Measurements from ENCODE around the gene GDF15. TPM values are rescaled to one million over a fixed set of nuclear protein-coding genes. Genes with fewer than 3 reads are reported as not detected.
A peak's percentile ranks its signal among the peaks of the same experiment; 100 is the strongest.
"Not testable (repeated sequence)": the region's sequence is repeated elsewhere in the genome, so short reads cannot be mapped to it uniquely, and the experiment has no call there.

Gene GDF15
- total RNA-seq, 1 donor from 2014 or later: 1.0 TPM

- no peak overlapping the region for H3K4me3 ChIP-seq (ENCODE audit: low read length in 3 of 3)
- H3K27me3 ChIP-seq (ENCODE audit: control insufficient read depth in 3 of 3, insufficient read depth in 3 of 3, low read length in 3 of 3): no peaks in the 10 kb centered on the region
- peaks cover 5 to 14% (median 11%) of the 10 kb centered on the region in 3 donors for H3K4me1 ChIP-seq (ENCODE audit: control insufficient read depth in 3 of 3, insufficient read depth in 3 of 3, low read length in 3 of 3)
- peaks cover 17 to 19% (median 17%) of the 10 kb centered on the region in 3 donors for H3K36me3 ChIP-seq (ENCODE audit: control insufficient read depth in 3 of 3, insufficient read depth in 3 of 3, low read length in 3 of 3)
- H3K27ac ChIP-seq (ENCODE audit: low read depth, low read length): no peak overlapping the region
- no peak overlapping the region for H3K9ac ChIP-seq (ENCODE audit: low read depth in 1 of 3, low read length in 3 of 3)
- H3K9me3 ChIP-seq (ENCODE audit: control insufficient read depth in 3 of 3, low read length in 3 of 3): no peaks in the 10 kb centered on the region
These were observed 22.9 kb upstream of the GDF15 start for GRCh38 chr19:18362934-18363542.

DNA sequence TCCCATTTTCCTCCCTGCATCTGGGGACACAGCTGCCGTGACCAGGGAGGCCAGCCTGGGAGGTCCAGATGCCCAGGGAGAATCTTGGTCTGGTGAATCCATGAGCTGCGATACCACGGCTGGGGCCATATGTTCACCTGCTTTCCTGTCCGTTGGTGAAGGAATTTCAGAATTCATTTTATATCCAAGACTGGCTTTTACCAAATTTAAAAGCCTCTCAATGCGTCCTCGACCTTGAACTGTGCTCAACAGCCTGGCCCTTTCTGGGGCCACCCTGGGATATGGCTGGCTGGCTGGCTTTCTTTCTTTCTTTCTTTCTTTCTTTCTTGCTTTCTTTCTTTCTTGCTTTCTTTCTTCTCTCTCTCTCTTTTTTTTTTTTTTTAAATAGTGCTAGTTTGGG, 22.2 kb upstream of the GDF15 start:
- Histone ChIP-seq H3K36me3 (ENCODE audit: control insufficient read depth in 3 of 3, insufficient read depth in 3 of 3, low read length in 3 of 3) (peaks cover 13 to 19% (median 17%) of the 10 kb centered on the region in 3 donors), H3K27ac (ENCODE audit: low read depth, low read length) (no peak overlapping the region), H3K9ac (ENCODE audit: low read depth in 1 of 3, low read length in 3 of 3) (no peak overlapping the region), H3K4me1 (ENCODE audit: control insufficient read depth in 3 of 3, insufficient read depth in 3 of 3, low read length in 3 of 3) (peaks cover 5 to 14% (median 11%) of the 10 kb centered on the region in 3 donors), H3K27me3 (ENCODE audit: control insufficient read depth in 3 of 3, insufficient read depth in 3 of 3, low read length in 3 of 3) (no peaks in the 10 kb centered on the region), H3K9me3 (ENCODE audit: control insufficient read depth in 3 of 3, low read length in 3 of 3) (no peaks in the 10 kb centered on the region), H3K4me3 (ENCODE audit: low read length in 3 of 3) (no peak overlapping the region)

DNA sequence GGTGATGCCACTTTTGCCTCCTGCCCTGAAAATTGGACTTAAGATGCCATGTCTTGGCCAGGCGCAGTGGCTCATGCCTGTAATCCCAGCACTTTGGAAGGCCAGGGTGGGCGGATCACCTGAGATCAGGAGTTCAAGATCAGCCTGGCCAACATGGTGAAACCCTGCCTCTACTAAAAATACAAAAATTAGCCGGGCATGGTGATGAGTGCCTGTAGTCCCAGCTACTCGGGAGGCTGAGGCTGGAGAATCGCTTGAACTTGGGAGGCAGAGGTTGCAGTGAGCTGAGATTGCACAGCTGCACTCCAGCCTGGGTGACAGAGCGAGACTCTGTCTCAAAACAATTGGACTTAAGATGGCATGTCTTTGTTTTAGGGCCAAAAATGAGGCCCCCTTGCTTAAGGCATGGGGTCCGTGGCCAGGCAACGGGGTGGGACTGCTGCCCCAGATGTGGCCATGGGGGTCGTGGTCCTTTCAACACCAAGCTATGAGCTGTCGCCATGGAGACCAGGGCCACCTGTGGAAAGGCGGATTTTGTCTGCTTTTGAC, 21.6 kb upstream of the GDF15 start:
- not testable (repeated sequence) for H3K9me3 ChIP-seq (ENCODE audit: control insufficient read depth in 3 of 3, low read length in 3 of 3); H3K27me3 ChIP-seq (ENCODE audit: control insufficient read depth in 3 of 3, insufficient read depth in 3 of 3, low read length in 3 of 3)
- Histone ChIP-seq H3K36me3 (ENCODE audit: control insufficient read depth in 3 of 3, insufficient read depth in 3 of 3, low read length in 3 of 3) (peaks cover 13 to 17% (median 17%) of the 10 kb centered on the region in 3 donors), H3K9ac (ENCODE audit: low read depth in 1 of 3, low read length in 3 of 3) (peak overlapping the region in 1 of 3 donors; percentile 62), H3K4me1 (ENCODE audit: control insufficient read depth in 3 of 3, insufficient read depth in 3 of 3, low read length in 3 of 3) (peaks cover 5 to 14% (median 11%) of the 10 kb centered on the region in 3 donors), H3K27ac (ENCODE audit: low read depth, low read length) (peak overlapping the region; percentile 69), H3K4me3 (ENCODE audit: low read length in 3 of 3) (peak overlapping the region in 1 of 3 donors; percentile 13)

DNA sequence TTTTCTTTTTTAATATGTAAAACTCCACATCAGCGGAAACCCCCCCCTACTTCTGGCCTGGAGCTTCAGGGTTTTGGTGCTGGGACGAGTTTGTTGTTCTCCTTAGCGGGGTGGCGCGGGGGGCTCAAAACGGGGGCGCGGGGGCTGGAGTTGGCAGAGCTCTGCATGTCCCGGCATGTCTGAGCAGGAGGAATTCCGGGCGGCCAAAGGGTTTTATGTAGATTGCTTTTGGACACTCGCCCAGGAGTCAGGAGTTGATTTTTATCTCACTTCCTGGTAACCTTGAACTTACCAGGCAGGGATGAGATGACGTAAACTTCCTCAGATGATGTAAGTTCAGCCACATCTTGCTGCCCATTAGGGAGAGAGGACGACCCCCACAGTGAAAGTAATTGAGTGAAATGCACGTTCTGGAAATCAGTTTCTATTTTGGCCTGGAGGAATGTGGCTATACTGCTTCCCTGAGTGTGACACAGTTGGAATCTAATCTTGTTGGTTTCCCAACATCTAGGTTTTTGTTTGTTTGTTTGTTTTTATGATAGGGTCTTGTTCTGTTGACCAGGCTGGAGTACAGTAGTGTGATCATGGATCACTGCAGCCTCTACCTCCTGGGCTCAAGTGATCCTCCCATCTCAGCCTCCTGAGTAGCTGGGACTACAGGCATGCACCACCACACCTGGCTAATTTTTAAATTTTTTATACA, 21.0 kb upstream of the GDF15 start:
- Histone ChIP-seq H3K4me1 (ENCODE audit: control insufficient read depth in 3 of 3, insufficient read depth in 3 of 3, low read length in 3 of 3) (peaks cover 5 to 17% (median 11%) of the 10 kb centered on the region in 3 donors), H3K4me3 (ENCODE audit: low read length in 3 of 3) (peak overlapping the region in 1 of 3 donors; percentile 13), H3K9me3 (ENCODE audit: control insufficient read depth in 3 of 3, low read length in 3 of 3) (no peaks in the 10 kb centered on the region), H3K27ac (ENCODE audit: low read depth, low read length) (peak overlapping the region; percentile 69), H3K27me3 (ENCODE audit: control insufficient read depth in 3 of 3, insufficient read depth in 3 of 3, low read length in 3 of 3) (no peaks in the 10 kb centered on the region), H3K9ac (ENCODE audit: low read depth in 1 of 3, low read length in 3 of 3) (peak overlapping the region in 1 of 3 donors; percentile 62), H3K36me3 (ENCODE audit: control insufficient read depth in 3 of 3, insufficient read depth in 3 of 3, low read length in 3 of 3) (peaks cover 12 to 17% (median 17%) of the 10 kb centered on the region in 3 donors)

DNA sequence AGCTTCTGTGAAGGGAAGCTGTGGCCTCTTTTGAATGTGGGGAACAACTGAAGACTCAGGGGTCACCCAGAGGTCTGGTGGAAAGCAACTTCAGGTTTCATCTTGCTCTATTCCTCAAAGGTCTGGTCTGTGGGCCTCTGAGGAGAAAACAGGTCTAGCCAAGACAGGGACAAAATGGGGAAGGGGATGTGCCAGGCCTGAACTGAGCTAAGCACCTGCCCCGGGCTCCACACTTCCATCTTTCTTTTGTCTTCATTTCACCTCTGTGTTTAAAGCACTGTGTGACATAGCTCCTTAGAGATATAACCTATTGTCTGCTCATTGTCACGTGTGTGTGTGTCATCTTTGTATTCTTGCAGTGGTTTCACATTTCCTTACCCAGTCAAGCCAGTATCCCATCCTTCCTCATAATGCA, 19.9 kb upstream of the GDF15 start:
- Histone ChIP-seq H3K9me3 (ENCODE audit: control insufficient read depth in 3 of 3, low read length in 3 of 3) (no peaks in the 10 kb centered on the region), H3K27ac (ENCODE audit: low read depth, low read length) (peak overlapping the region; percentile 52), H3K9ac (ENCODE audit: low read depth in 1 of 3, low read length in 3 of 3) (peak overlapping the region in 1 of 3 donors; percentile 25), H3K36me3 (ENCODE audit: control insufficient read depth in 3 of 3, insufficient read depth in 3 of 3, low read length in 3 of 3) (peaks cover 11 to 17% (median 17%) of the 10 kb centered on the region in 3 donors), H3K4me3 (ENCODE audit: low read length in 3 of 3) (no peak overlapping the region), H3K4me1 (ENCODE audit: control insufficient read depth in 3 of 3, insufficient read depth in 3 of 3, low read length in 3 of 3) (peaks cover 5 to 17% (median 11%) of the 10 kb centered on the region in 3 donors), H3K27me3 (ENCODE audit: control insufficient read depth in 3 of 3, insufficient read depth in 3 of 3, low read length in 3 of 3) (no peaks in the 10 kb centered on the region)

- H3K27me3 ChIP-seq (ENCODE audit: control insufficient read depth in 3 of 3, insufficient read depth in 3 of 3, low read length in 3 of 3): no peaks in the 10 kb centered on the region
- H3K9me3 ChIP-seq (ENCODE audit: control insufficient read depth in 3 of 3, low read length in 3 of 3): no peaks in the 10 kb centered on the region
- peaks cover 8 to 16% (median 15%) of the 10 kb centered on the region in 3 donors for H3K4me1 ChIP-seq (ENCODE audit: control insufficient read depth in 3 of 3, insufficient read depth in 3 of 3, low read length in 3 of 3)
- no peak overlapping the region for H3K9ac ChIP-seq (ENCODE audit: low read depth in 1 of 3, low read length in 3 of 3)
- no peak overlapping the region for H3K27ac ChIP-seq (ENCODE audit: low read depth, low read length)
- H3K36me3 ChIP-seq (ENCODE audit: control insufficient read depth in 3 of 3, insufficient read depth in 3 of 3, low read length in 3 of 3): peaks cover 3 to 5% (median 3%) of the 10 kb centered on the region in 3 donors
- H3K4me3 ChIP-seq (ENCODE audit: low read length in 3 of 3): no peak overlapping the region
These were observed 17.3 kb upstream of the GDF15 start for GRCh38 chr19:18368504-18369222.

GRCh38 chr19:18373407-18373891, 12.5 kb upstream of the GDF15 start:
- peak overlapping the region in 2 of 3 donors; percentile 3 to 71 for H3K9ac ChIP-seq (ENCODE audit: low read depth in 1 of 3, low read length in 3 of 3)
- peak overlapping the region; percentile 90 for H3K27ac ChIP-seq (ENCODE audit: low read depth, low read length)
- H3K9me3 ChIP-seq (ENCODE audit: control insufficient read depth in 3 of 3, low read length in 3 of 3): no peaks in the 10 kb centered on the region
- H3K4me3 ChIP-seq (ENCODE audit: low read length in 3 of 3): no peak overlapping the region
- no peaks in the 10 kb centered on the region for H3K27me3 ChIP-seq (ENCODE audit: control insufficient read depth in 3 of 3, insufficient read depth in 3 of 3, low read length in 3 of 3)
- H3K4me1 ChIP-seq (ENCODE audit: control insufficient read depth in 3 of 3, insufficient read depth in 3 of 3, low read length in 3 of 3): peaks cover 15 to 18% (median 18%) of the 10 kb centered on the region in 3 donors
- H3K36me3 ChIP-seq (ENCODE audit: control insufficient read depth in 3 of 3, insufficient read depth in 3 of 3, low read length in 3 of 3): no peaks in the 10 kb centered on the region

DNA sequence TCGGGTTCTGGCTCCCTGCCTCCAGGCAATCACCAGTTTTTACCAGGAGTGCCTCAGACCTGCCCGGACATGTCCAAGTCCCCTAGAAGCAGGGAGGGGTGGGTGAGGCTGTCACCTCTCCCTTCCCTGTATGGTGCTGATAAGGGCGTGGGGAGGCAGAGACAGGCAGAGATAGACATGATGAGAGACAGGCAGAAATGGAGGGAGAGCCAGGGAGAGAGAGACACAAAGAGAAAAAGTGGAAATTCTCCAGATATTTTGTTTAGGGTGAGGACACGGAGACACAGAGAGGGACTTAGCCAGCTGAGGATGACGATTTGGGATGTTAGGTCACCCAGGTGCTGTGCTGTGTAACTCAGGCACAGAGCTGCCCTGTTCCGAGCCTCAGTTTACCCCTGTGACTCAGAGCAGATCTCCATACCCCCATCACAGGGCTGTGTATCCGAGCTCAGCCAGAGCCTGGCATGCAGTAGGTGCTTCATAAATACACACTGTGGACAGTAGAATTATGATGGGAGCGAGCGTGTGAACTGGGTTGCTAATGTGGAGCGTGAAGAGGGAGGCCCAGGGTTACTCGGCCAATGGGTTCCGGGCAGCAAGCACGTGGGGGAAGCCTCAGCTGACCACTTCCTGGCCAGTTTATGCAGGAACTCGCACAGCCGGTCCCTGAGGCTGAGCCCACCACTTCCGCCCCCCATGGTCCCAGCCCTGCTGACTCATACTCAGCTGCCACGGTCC, 11.9 kb upstream of the GDF15 start:
- H3K36me3 ChIP-seq (ENCODE audit: control insufficient read depth in 3 of 3, insufficient read depth in 3 of 3, low read length in 3 of 3): no peaks in the 10 kb centered on the region
- no peaks in the 10 kb centered on the region for H3K9me3 ChIP-seq (ENCODE audit: control insufficient read depth in 3 of 3, low read length in 3 of 3)
- H3K4me1 ChIP-seq (ENCODE audit: control insufficient read depth in 3 of 3, insufficient read depth in 3 of 3, low read length in 3 of 3): peaks cover 15 to 22% (median 19%) of the 10 kb centered on the region in 3 donors
- no peaks in the 10 kb centered on the region for H3K27me3 ChIP-seq (ENCODE audit: control insufficient read depth in 3 of 3, insufficient read depth in 3 of 3, low read length in 3 of 3)
- H3K4me3 ChIP-seq (ENCODE audit: low read length in 3 of 3): peak overlapping the region in 1 of 3 donors; percentile 49
- H3K27ac ChIP-seq (ENCODE audit: low read depth, low read length): peak overlapping the region; percentile 90
- H3K9ac ChIP-seq (ENCODE audit: low read depth in 1 of 3, low read length in 3 of 3): peak overlapping the region; percentile 44 to 71 (median 54)

DNA sequence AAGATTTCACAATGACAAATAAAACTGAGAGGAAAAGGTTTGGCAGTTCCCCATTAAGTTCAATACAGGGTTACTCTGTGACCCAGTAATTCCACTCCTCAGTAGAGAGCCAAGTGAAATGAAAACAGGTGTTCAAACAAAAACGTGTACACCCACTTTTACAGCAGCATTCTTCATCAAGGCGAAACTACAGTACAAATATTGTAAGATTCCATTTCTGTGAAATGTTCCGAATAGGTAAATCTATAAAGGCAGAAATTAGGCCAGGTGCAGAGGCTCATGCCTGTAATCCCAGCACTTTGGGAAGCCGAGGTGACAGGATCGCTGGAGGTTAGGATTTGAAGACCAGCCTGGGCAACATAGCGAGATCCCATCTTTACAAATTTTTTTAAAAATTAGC, 8.9 kb upstream of the GDF15 start:
- no peak overlapping the region for H3K27ac ChIP-seq (ENCODE audit: low read depth, low read length)
- H3K4me3 ChIP-seq (ENCODE audit: low read length in 3 of 3): no peak overlapping the region
- H3K9ac ChIP-seq (ENCODE audit: low read depth in 1 of 3, low read length in 3 of 3): peak overlapping the region in 1 of 3 donors; percentile 45
- H3K9me3 ChIP-seq (ENCODE audit: control insufficient read depth in 3 of 3, low read length in 3 of 3): no peaks in the 10 kb centered on the region
- no peaks in the 10 kb centered on the region for H3K27me3 ChIP-seq (ENCODE audit: control insufficient read depth in 3 of 3, insufficient read depth in 3 of 3, low read length in 3 of 3)
- H3K36me3 ChIP-seq (ENCODE audit: control insufficient read depth in 3 of 3, insufficient read depth in 3 of 3, low read length in 3 of 3): no peaks in the 10 kb centered on the region
- peaks cover 25 to 32% (median 29%) of the 10 kb centered on the region in 3 donors for H3K4me1 ChIP-seq (ENCODE audit: control insufficient read depth in 3 of 3, insufficient read depth in 3 of 3, low read length in 3 of 3)
